Measurements from ENCODE around the gene PABPN1.

PABPN1 gene

DNA sequence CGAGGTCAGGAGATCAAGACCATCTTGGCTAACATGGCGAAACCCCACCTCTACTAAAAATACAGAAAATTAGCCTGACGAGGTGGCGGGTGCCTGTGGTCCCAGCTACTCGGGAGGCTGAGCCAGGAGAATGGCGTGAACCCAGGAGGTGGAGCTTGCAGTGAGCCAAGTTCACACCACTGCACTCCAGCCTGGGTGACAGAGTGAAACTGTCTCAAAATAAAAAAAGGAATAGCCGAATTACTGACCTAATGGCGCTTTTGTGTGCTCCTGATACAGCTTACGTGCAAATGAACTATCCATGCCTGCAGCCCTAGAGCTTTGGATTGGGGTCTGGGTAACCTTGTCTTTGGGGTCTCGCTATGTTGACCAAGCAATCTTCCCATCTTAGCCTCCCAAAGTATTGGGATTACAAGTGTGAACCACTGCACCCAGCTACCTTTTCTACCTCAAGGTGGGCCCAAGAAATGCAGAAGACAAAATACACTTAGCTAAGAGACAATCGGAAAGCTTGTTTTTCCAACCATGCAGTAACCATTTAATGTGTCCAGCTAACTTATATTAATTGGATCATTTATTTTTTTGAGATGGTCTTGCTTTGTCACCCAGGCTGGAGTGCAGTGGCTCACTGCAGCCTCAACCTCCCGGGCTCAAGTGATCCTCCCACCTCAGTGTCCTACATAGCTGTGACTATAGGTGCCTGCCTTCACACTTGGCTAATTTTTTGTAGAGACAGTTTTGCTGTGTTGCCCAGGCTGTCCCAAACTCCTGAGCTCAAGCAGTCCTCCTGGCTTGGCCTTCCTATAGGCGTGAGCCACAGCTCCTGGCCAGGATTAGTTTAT, 5.5 kb downstream of the PABPN1 start:
- no peak for DNase-seq (ENCODE audit: low read depth)

DNA sequence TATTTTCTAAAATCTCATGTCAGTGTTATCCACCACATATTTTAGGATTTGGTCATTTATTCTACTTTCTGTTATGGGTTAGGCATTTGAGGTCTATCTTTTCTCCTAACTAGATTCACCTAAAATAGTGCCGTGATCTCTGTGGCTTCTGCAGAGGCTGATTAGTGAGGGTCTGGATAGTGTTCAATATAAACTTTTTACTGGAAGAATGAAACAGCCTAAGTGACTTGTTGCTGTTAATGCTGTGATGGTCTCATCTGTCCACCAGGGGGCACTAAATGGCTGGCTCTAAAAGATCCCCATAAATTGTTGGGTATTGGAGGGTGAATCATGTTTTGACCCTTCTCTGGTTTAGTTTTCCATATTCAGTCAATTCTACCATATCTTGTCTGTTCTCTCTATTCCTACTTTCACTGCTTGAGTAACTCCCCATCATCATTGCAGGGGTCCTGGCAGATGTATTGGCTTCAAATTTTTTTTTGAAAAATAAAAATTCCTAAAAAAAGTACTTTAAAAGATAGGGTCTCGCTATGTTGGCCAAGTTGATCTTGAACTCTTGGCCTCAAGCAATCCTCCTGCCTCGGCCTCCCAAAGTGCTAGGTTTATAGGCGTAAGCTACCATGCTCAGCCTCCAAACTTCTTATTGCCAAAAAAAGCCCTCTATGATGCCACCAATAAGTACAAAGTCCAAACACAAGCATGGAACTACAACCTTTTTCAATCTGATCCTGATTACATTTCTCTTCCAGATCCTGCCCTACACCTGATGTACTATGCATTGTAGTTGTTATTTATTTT, 6.9 kb downstream of the PABPN1 start:
- DNase-seq (ENCODE audit: low read depth): peak; percentile 79

DNA sequence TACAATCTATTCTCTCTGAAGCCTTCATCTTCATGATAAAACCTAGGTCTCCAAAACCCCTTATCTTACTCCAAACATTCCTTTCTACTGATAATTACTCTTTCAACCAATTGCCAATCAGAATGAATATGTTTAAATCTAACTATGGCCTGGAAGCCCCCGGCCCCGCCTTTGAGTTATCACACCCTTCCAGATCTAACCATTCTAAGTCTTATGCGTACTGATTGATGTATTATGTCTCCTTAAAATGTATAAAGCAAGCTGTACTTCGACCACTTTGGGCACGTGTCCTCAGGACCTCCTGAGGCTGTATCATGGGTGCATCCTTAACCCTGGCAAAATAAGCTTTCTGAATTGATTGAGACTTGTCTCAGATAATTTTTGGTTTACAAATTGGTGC, 14.4 kb downstream of the PABPN1 start:
- no peak for DNase-seq (ENCODE audit: low read depth)

DNA sequence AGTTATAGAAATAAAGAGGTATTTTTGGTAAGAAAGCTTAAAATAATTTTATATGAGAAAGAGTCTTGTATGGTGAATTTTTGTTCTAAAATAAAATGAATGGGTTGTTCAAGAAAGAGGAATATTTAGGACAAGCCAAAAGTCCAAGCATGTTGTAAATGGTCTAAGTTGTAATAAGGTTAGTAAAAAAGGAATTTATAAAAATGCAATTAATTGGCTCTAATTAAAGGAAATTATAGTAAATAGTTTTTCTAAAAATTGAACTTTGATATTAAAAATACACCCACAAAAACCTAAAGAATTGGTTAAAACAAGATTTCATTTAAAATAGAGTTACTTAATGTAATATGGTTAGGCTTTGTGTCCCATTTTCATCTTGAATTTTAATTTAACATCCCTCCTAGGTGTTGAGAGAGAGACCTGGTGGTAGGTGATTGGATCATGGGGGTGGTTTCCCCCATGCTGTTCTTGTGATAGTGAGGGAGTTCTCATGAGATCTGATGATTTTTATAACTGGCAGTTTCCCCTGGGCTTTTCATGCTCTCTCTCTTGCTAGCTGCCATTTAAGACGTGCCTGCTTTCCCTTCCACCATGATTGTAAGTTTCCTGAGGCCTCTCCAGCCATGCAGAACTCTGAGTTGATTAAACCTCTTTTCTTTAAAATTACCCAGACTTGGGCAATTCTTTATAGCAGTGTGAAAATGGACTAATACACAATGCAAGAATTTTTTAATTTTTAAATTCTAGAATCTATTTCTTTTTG, 18.4 kb downstream of the PABPN1 start:
- no peak for DNase-seq (ENCODE audit: low read depth)

DNA sequence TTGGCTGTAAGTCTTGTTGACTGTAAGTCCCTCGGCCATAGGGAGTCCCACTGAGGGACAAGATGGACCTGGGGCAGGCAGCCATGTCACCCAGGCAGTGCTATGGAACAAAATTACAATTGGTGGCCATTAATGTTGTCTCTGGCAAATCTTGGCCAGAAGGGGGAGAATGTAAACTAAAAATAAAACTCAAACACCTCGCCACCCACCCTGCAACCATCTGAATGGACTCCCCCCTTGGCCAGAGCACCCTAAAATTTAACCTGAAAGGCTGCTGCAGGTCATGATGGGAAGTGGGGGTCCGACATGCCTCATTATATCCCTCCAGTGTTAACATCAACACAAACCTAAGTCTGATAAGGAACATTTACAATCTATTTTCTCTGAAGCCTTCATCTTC, 23.2 kb downstream of the PABPN1 start:
- DNase-seq (ENCODE audit: low read depth): no peak

DNA sequence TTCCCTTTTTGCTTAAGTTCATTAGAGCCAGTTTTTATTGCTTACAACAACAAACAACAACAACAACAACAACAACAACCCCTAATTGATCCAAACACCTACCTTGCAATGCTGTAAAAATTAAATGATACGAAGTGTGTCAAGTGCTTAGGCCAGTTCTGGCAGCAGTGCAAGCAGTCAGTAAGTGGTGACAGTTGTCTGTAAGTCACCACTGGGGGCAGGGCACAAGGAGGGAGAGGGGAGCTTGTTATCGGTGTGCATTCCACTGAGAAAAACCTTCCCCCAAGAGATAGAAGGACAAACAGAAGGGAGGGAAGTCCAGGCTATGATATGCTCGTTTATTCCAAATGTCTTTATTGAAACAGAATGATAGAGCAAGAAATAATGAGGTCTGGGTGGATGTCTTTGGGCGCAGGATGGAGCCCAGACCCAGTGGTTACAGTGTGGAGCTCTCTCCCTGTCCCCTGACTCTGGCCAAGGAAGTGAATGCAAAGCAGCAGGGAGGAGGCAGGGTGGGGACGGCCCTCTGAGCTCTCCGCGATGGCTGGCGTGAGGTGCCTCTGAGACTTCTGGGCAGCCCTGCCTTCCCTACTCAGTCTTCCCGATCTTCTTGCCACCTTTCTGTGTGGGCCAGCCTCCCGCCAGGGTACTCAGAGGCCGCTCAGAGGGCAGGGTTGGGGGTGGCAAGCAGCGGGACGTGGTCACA, 24.9 kb downstream of the PABPN1 start:
- DNase-seq (ENCODE audit: low read depth): no peak

DNA sequence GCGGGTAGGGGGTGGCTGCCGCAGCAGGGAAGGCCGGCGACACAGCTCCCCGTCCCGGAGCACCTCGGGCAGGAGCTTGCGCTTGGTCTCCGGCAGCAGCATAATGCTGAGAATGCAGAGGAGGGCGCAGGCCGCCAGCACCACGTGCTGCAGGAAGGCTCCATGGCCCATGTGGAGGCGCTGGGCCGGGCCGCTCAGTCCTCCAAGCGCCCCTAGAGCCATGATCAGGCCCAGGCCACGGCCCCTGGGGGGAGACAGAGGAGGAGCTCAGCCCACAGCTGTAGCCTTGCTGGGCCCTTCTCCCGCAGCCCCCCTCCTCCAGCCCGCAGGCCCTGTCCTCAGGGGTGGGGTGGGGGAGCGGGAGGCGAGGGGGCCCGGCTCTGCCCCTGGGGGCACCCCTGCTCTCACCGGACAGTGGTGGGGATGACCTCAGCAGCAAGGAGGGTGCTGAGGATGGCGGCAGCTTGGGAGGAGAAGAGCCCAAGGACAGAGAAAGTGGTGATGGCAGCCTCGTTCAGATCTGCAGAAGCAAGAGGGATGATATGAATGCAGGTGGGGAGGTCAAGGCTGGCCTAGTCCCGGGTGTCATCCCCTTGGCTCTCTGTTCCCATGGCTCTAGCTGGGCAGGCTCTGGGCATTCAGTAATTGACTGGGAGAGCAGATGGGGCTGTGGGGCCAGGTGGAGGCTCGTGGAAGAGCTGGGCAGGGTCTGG, 25.6 kb downstream of the PABPN1 start:
- no peak for DNase-seq (ENCODE audit: low read depth)

DNA sequence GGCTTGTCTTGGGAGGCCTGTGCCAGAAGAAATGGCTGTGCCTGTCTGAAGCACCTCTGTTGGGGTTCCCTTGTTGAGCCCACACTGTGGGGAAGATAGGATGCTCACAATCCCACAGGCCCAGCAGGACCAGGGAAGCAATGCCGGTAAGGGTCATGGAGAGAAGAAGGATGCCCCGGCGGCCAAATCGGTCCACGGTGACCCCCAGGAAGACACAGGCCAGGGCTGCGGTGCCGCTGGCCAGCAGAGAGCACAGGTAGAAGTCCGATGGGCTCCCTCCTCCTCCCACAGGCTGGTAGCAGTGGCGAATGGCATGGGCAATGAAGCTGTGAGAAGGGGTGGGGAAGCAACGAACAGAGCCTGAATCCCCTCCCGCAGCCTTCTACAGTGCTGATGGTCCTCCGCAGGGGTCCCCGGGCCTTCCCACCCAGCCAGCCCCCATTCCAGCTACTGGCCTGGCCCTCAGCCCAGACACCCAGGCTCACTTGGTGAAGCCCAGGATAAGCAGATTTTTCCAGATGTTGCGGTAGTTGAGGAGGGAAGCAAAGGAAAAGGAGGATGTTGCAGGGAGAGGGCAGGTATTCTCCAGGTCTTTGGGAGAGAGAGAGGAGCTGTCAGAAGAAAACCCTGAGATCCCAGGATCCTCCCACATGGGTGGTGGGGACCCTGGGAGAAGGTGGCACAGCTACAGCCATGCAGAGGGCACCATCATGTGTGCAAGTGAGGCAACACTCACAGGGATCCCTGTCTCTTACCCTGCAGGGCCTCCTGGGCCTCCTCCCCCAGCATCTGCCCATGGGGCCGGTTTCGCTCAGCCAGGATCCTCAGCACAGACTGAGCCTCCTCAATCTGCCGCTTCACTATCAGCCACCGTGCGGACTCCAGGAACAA, 26.4 kb downstream of the PABPN1 start:
- no peak for DNase-seq (ENCODE audit: low read depth)

DNA sequence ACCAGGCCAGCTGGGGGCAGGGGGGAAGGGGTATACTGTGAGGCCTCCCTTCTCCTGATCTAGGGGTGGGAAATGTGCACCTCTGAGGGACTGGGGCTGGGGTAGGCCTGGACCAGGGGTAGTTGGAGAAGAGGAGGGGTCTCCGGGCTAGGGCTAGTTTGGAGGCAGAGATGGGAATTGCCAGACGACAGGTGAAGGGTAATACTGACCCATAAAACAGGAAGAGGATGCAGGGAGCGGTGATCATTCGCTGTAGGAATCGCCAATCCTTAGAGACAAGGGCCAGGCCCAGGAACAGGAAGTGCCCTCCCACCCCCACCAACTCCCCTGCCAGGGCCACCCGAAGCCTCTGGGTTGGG, 27.0 kb downstream of the PABPN1 start:
- no peak for DNase-seq (ENCODE audit: low read depth)

DNA sequence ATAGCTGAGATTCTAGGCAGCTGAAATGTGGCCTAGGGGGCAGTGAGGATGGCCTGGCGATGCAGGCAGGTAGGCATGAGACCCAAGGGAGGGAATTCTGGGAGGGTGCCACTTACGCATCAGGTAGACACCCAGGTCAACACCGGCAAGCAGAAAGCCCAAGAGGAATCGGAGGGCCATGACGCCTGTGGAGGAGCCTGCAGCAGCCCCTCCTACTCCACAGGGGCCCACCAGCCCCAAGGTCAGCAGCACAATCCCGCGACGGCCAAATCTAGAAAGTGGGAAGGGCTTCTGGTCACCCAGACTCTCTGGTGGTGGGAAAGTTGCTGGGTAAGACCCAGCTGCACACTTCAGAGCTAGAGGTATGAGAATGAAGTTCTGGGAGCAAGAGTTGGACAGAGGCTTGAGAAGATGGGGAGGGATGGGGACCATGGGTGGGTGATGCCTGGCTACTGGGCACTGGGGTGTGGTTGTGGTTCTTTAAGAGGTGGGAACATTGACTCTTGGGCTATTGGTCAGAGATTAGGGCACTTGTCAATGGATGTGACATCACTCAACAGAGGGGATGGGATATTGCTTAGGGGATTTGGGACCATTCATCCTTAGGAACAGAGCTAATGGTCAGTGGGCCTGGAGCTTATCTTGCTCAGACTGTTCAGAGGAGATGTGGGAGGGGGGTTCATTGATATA, 28.0 kb downstream of the PABPN1 start:
- DNase-seq (ENCODE audit: low read depth): no peak

DNA sequence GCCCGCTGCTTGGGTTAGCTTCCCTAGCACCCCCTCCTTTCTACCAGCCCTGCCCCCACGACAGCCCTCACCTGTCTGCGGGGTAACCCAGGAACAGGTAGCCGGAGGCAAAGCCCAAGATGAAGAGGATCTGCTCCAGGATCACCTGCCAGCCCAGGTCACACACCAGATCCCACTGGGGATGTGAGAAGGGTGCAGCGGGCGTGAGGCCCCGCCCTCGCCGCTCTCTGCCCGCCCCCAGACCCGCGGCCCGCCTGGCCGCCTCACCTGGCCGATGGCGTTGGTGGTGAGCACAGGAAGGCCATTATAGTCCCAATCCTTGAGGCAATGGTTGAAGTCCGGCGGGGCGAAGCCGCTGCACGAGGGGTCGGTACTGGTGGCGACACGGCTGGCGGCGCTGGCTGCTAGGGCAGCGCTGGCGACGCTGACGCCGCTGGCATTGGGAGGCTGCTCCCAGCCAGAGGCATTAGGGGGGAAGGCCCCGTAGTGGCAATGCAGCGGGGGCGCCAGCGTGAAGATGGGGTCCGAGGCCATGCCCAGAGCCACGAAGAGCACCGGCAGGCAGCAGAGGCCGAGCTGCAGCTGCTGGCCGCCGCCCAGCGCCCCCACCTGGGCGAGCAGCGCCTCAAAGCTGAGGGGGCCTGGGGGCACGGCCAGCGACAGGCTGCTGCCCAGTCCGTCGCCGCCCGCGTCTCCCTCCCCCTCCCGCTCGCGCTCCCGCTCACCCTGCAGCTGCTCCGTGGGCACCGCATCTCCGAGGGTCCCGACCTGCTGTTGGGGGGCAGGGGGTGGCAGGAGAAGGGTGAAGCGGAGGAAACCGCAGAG, 30.6 kb downstream of the PABPN1 start:
- no peak for DNase-seq (ENCODE audit: low read depth)

DNA sequence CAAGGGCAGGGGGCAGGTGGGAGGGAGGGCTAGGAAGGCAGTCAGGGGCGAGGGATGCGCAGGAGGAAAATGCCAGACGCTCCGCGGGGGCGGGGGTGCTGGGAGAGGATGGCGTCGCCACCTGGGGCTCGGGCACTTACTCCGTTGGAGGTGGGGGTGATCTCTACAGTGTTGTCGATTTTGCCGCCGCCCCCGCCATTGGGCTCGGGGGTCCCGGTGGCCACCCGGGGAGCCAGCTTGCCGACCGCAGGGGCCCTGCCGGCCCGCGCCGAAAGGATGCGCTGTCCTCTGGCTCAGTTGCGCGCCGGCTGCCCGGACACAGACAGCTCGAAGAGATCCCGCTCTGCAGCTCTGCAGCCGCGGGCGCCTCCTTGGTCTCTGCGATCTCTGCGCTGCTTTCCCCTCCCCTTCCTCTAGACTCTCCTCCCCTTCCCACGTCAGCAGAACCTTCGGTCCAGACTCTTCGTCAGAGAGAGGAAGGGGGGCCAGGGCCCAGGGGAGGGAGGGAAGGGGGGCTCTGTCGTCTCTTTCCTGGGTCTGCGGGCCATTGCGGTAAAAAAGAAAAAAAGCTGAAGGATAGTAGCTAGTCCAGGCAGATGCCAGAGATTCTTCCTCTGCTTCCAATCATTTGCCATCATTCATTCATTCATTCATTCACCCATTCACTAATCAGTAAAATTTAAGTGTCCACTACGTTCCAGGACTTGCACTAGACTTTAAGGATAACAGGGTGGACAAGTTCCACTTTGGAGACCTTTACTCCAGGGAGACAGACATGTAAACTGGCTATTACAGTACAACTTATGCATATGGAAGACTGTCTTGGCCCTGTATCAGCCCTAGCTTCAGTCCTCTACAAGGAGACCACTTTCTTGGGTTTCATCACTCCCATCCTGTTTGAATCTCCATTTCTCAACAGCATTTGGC, 31.5 kb downstream of the PABPN1 start, which contains the start of gene SLC22A17:
SLC22A17 (minus strand) TSS at position 382 of the 927 bp plus-strand sequence.
- peak; percentile 92 for DNase-seq (ENCODE audit: low read depth)

DNA sequence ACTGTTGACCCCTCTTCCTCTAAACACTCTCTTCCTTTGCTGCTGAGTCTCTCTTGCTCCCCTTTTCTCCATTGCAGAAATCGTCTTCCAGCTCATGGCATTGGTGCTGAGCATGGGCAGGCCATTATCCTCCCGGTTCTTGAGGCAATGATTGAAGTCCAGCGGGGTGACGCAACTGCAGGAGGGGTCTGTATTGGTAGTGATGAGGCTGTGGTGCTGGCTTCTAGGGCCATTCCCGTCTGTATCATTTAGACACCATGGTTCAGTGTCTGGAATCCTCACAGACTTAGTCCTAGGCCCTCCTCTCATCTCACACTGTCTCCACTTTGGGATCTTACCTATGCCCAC, 32.1 kb downstream of the PABPN1 start:
- DNase-seq (ENCODE audit: low read depth): no peak

DNA sequence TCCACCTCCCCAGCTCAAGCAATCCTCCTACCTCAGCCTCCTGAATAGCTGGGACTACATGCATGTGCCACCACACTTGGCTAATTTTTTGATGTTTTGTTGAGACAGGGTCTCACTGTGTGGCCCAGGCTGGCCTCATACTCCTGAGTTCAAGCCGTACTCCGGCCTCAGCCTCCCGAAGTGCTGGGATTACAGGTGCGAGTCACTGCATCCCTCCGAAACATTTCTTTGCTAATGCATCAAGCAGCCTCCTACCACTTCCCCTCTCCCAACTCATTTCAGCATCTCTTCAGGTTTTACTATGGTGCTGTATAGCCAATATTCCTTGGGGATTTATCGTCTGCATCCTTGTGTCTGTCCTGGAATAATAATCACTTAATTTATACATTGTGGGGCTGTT, 33.7 kb downstream of the PABPN1 start:
- DNase-seq (ENCODE audit: low read depth): no peak

DNA sequence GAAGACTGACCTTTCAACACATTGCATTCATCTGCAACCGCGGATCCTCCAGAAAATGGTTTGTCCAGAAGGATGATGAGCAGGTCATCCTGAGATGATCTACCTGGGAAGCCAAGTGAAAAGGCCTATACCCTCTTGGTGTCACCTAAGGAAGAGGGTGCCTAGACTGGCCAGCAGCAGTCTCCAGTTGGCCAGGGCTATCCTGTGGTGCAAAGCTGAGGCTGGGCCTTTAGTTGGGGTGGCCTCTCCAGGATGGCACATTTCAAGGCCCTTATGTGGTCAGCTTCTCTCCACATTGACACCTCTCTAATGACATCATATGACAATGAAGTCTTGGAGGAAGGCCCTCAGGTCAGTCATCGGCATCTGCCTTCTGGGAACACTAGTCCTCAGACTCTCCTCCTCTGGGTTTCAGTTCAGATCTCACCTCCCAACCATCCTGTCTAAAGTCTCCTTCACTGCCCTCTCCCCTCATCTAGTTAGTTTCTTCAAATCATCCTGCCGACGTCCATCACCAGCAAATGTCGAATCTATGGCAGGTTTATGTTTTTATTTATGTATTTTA, 34.7 kb downstream of the PABPN1 start:
- no peak for DNase-seq (ENCODE audit: low read depth)

DNA sequence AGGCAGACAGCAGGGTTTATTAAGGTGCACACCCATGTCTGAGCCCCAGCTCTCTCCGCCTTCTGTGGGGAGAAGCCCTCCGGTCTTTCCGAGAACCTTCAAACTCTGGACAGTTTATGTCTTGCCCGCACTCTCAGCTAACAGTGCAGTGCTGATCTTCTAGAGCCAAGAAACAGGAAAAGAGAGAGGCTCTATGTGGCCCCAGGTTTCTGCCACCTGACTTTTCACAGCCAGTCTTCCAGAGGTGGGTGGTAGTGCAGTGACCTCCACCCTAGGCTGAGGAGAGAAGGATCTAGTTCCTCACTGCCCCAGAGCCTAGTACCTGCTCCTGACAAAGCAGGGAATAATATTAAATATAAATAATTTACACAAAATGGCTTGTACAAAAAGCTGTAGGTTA, 35.4 kb downstream of the PABPN1 start:
- DNase-seq (ENCODE audit: low read depth): no peak

DNA sequence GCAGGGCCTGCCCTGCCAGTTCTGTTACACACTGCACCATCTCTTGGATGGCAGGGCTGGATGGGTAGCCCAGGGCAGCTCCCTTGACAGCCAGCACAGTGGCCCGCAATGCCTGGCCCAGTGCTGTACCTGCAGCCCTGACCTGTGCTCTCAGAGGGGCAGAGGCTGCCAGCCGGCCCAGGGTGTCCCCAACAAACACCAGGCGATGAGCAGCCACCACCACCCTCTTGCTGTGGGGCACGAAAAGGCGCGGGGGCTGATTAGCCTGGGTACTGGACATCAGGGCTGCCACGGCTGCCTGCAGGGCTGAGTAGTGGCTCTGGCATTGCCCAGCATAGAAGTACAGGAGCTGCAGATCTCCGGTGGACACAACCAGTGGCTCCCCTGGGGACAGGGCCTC, 36.0 kb downstream of the PABPN1 start:
- DNase-seq (ENCODE audit: low read depth): no peak

Data from EH (cell line).